OCI-LY3 (cell line): ENCODE measurements around the gene ATP9A.

ENCODE experiments used
- H2AFZ ChIP-seq: fragments of 200-600, 300-600 bp; shearing (Covaris generic); 2 replicates; pipeline ENCODE4 v1.6.0; 2014; ENCODE audit warnings: antibody characterized with exemption, low read depth, low read length
- H3K27ac ChIP-seq: fragments of 200-600, 300-600 bp; sonication (generic); 2 replicates; pipeline ENCODE4 v1.5.1; 2014; ENCODE audit warnings: mild to moderate bottlenecking, low read length, moderate library complexity, mixed read lengths
- H3K27me3 ChIP-seq: fragments of 200-600, 300-600 bp; sonication (generic); 2 replicates; pipeline ENCODE4 v1.6.1; 2014; ENCODE audit warnings: low read depth, low read length, mixed read lengths
- H3K36me3 ChIP-seq: fragments of 200-600, 300-600 bp; sonication (generic); replicated peaks from 2 replicates; pipeline ENCODE3; 2014; ENCODE audit warnings: low read depth, low read length, mixed read lengths
- H3K4me1 ChIP-seq: fragments of 300-600, 200-600 bp; sonication (generic); 2 replicates; pipeline ENCODE4 v1.6.1; 2014; ENCODE audit warnings: low read length, mixed read lengths
- H3K4me2 ChIP-seq: fragments of 200-600, 300-600 bp; sonication (generic); 2 replicates; pipeline ENCODE4 v1.6.1; 2014; ENCODE audit warnings: low read length, mixed read lengths
- H3K4me3 ChIP-seq: fragments of 300-600, 200-600 bp; sonication (generic); 2 replicates; pipeline ENCODE4 v1.5.1; 2014; ENCODE audit warnings: antibody characterized with exemption, mild to moderate bottlenecking, low read length, moderate library complexity
- H3K79me2 ChIP-seq: fragments of 300-600, 200-600 bp; shearing (Covaris generic); 2 replicates; pipeline ENCODE4 v1.6.1; 2014; ENCODE audit warnings: mild to moderate bottlenecking, low read length, mixed read lengths
- H3K9ac ChIP-seq: fragments of 300-600, 200-600 bp; shearing (Covaris generic); 2 replicates; pipeline ENCODE4 v1.6.0; 2014; ENCODE audit warnings: mild to moderate bottlenecking, low read length, moderate library complexity
- H3K9me3 ChIP-seq: fragments of 200-600, 300-600 bp; shearing (Covaris generic); 2 replicates; pipeline ENCODE4 v1.6.1; 2014; ENCODE audit warnings: low read length, mixed read lengths; ENCODE audit not compliant: insufficient read depth
- H4K20me1 ChIP-seq: fragments of 200-600, 300-600 bp; sonication (generic); 2 replicates; pipeline ENCODE4 v1.6.1; 2016; ENCODE audit warnings: low read length, mixed read lengths; ENCODE audit not compliant: insufficient read depth
- EZH2phosphoT487 ChIP-seq: fragments of 200-600 bp; shearing (Covaris generic); IDR thresholded peaks from 2 replicates; pipeline ENCODE4 v1.6.1; 2018; ENCODE audit warnings: antibody characterized with exemption, mixed run types, low read depth
- TF ChIP-seq, protein P1 (sequence below): fragments of 200-600, 300-600 bp; sonication (generic); IDR thresholded peaks from 2 replicates; pipeline ENCODE4 v1.5.1; 2014; ENCODE audit warnings: antibody characterized with exemption, low read length, low read depth

ATP9A gene

GRCh38 chr20:51711426-51711825 is 56.8 kb downstream of the ATP9A start:
- no peaks in the 10 kb centered on the region for H3K36me3 ChIP-seq
- no peak overlapping the region for H3K9ac ChIP-seq
- no peaks in the 10 kb centered on the region for H3K79me2 ChIP-seq
- peaks cover 30% of the 10 kb centered on the region for H3K27me3 ChIP-seq
- H4K20me1 ChIP-seq: no peaks in the 10 kb centered on the region
- H3K27ac ChIP-seq: no peak overlapping the region
- H3K4me3 ChIP-seq: no peak overlapping the region
- no peak overlapping the region for H2AFZ ChIP-seq
- H3K9me3 ChIP-seq: no peaks in the 10 kb centered on the region
- TF ChIP-seq, protein P1, sequence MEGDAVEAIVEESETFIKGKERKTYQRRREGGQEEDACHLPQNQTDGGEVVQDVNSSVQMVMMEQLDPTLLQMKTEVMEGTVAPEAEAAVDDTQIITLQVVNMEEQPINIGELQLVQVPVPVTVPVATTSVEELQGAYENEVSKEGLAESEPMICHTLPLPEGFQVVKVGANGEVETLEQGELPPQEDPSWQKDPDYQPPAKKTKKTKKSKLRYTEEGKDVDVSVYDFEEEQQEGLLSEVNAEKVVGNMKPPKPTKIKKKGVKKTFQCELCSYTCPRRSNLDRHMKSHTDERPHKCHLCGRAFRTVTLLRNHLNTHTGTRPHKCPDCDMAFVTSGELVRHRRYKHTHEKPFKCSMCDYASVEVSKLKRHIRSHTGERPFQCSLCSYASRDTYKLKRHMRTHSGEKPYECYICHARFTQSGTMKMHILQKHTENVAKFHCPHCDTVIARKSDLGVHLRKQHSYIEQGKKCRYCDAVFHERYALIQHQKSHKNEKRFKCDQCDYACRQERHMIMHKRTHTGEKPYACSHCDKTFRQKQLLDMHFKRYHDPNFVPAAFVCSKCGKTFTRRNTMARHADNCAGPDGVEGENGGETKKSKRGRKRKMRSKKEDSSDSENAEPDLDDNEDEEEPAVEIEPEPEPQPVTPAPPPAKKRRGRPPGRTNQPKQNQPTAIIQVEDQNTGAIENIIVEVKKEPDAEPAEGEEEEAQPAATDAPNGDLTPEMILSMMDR: no peak
- no peak for TF ChIP-seq EZH2phosphoT487
- no peak overlapping the region for H3K4me2 ChIP-seq
- no peaks in the 10 kb centered on the region for H3K4me1 ChIP-seq

DNA sequence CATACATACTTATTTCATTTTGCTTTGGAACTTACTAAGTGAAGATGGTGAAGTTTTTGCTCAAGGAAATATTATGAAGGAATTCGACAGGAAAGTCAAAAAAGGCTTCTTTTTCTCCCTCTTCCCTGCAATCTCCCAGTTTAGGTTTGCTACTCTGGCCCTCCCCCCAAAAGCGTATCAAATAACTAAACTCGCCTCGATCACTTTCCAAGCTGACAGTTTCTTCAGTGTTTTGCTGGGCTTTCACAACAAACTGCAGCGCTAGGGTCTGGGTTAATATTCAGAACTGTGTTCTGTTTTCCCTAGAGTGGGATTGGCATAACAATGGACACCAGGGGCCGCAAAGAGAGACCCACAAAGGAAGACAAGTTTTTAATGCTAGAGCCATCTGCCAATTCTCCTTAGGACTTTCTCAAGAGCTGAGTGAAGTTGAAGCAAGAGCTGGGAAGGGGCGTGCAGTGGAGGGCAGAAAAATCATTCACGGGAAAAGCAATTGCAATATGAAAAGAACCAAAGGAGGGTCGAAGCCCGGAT is 57.8 kb downstream of the ATP9A start:
- Histone ChIP-seq H3K9me3 (no peaks in the 10 kb centered on the region), H3K4me2 (no peak overlapping the region), H2AFZ (no peak overlapping the region), H3K9ac (no peak overlapping the region), H4K20me1 (no peaks in the 10 kb centered on the region), H3K27ac (no peak overlapping the region), H3K27me3 (peaks cover 40% of the 10 kb centered on the region), H3K4me3 (no peak overlapping the region), H3K4me1 (no peaks in the 10 kb centered on the region), H3K36me3 (no peaks in the 10 kb centered on the region), H3K79me2 (no peaks in the 10 kb centered on the region)
- TF ChIP-seq EZH2phosphoT487: no peak
- TF ChIP-seq, protein P1: no peak

DNA sequence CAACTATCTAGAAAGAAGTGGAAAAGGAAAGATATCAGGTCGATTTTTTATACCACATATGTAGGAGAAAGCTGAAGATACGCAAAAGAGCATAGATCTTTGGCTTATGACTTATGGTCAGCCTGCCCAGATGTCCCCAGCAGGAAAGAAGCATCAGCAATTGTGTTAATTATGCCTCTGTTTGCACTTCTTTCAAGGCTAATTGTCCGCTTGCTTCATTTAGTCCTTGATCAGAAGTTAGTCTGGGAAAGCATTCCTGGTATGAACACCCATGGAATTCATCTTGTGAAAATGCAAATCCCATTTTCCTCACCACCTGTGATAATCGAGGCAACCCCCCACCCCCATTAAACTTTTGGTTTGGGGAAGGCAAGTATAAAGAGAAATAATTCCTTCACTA is 62.8 kb downstream of the ATP9A start:
- H3K4me2 ChIP-seq: no peak overlapping the region
- no peak overlapping the region for H3K9ac ChIP-seq
- no peaks in the 10 kb centered on the region for H3K79me2 ChIP-seq
- peaks cover 37% of the 10 kb centered on the region for H3K27me3 ChIP-seq
- no peaks in the 10 kb centered on the region for H3K9me3 ChIP-seq
- no peak overlapping the region for H2AFZ ChIP-seq
- no peaks in the 10 kb centered on the region for H3K4me1 ChIP-seq
- no peaks in the 10 kb centered on the region for H3K36me3 ChIP-seq
- TF ChIP-seq, protein P1: no peak
- no peak for TF ChIP-seq EZH2phosphoT487
- H4K20me1 ChIP-seq: no peaks in the 10 kb centered on the region
- no peak overlapping the region for H3K27ac ChIP-seq
- H3K4me3 ChIP-seq: no peak overlapping the region

DNA sequence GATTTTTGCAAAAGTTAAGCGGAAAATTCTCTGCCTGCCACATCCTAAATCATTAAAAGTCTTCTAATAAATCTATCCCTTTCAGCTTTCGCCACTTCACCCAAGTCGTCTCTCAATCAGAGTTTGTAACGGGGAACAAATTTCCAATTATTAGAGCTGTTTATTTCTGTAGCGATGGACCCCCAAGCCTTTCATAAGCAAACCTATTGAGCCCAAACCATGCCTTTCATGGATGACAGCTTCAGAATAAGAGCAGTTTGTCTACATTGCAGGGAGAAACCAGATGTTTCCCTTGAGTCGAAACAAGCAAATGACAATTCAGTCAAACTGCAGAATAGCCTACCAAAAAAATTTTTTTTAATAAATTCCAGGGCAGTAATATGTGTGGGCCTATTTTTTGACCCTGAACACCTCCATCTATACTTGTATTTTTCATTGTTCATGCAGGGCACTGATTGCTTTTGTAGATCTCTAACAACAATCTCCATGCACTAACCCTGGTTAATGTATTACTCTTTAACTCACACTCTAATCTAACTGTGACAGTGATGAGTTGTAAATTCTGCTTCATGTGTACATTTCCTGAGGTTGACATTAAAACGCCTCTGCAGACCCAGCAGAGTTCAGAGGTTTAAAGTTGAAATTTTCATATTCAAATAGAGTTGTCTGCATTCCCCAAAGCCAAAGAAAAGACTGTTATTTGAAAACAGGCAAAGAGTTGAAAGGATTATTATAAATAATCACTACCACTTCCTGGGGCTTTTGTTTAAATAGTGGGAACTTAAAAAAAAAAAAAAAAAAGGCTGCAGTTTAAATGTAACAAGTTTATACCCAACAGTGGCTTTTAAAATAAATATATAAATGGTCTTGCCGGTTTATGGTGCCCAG is 64.5 kb downstream of the ATP9A start:
- no peaks in the 10 kb centered on the region for H3K36me3 ChIP-seq
- no peaks in the 10 kb centered on the region for H3K9me3 ChIP-seq
- H3K4me3 ChIP-seq: no peak overlapping the region
- H2AFZ ChIP-seq: no peak overlapping the region
- no peak for TF ChIP-seq EZH2phosphoT487
- TF ChIP-seq, protein P1: no peak
- H4K20me1 ChIP-seq: no peaks in the 10 kb centered on the region
- H3K27ac ChIP-seq: no peak overlapping the region
- no peak overlapping the region for H3K4me2 ChIP-seq
- H3K9ac ChIP-seq: no peak overlapping the region
- peaks cover 37% of the 10 kb centered on the region for H3K27me3 ChIP-seq
- no peaks in the 10 kb centered on the region for H3K4me1 ChIP-seq
- H3K79me2 ChIP-seq: no peaks in the 10 kb centered on the region
